VCaP (cell line): Measurements from ENCODE around the gene ZNF608.
A peak's percentile ranks its signal among the peaks of the same experiment; 100 is the strongest.

Experiments
- H3K27ac ChIP-seq: fragments of 450-650 bp; 2 replicates; pipeline ENCODE4 v1.5.1; 2017
- TF ChIP-seq, protein P1 (sequence below): fragments of 450-650 bp; conservative IDR thresholded peaks from 2 replicates; pipeline ENCODE4 v1.5.1; 2017; ENCODE audit warnings: mild to moderate bottlenecking, moderate library complexity

Gene ZNF608

DNA sequence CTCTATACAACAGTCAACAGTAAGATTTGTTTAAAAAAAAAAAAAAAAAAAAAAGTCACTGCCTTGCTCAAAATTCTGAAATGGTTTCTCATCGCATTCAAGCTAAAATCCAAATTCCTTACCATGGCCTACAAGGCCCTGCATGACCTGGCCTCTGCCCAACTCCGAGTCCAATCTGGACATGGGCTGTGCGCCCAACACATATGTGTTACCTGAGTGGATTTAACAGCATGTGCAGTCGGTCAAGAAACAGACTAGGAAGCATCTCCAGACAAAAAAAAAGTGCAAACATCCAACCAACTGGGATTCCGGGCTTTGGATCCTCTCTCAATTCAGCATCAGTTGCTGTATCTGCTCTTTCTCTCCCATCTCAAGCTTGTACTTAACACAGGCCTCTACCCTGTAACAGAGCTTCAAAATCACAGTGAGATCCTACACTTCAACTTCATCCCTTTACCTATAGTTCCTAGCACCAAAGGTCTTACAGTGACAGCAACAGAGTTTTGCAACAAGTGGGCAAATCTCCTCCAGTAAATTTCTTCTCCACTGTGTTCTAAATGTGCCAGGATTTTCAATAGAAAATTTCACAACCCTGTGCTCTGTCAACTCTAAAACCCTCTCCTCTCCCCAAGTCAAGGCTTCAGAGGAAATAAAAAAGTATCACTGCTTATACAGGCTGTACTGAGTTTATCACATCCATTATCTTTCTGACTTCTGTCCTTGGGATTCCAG, 19.6 kb downstream of the ZNF608 start:
- TF ChIP-seq, protein P1, sequence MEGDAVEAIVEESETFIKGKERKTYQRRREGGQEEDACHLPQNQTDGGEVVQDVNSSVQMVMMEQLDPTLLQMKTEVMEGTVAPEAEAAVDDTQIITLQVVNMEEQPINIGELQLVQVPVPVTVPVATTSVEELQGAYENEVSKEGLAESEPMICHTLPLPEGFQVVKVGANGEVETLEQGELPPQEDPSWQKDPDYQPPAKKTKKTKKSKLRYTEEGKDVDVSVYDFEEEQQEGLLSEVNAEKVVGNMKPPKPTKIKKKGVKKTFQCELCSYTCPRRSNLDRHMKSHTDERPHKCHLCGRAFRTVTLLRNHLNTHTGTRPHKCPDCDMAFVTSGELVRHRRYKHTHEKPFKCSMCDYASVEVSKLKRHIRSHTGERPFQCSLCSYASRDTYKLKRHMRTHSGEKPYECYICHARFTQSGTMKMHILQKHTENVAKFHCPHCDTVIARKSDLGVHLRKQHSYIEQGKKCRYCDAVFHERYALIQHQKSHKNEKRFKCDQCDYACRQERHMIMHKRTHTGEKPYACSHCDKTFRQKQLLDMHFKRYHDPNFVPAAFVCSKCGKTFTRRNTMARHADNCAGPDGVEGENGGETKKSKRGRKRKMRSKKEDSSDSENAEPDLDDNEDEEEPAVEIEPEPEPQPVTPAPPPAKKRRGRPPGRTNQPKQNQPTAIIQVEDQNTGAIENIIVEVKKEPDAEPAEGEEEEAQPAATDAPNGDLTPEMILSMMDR = no peak
- H3K27ac ChIP-seq = no peak overlapping the region

DNA sequence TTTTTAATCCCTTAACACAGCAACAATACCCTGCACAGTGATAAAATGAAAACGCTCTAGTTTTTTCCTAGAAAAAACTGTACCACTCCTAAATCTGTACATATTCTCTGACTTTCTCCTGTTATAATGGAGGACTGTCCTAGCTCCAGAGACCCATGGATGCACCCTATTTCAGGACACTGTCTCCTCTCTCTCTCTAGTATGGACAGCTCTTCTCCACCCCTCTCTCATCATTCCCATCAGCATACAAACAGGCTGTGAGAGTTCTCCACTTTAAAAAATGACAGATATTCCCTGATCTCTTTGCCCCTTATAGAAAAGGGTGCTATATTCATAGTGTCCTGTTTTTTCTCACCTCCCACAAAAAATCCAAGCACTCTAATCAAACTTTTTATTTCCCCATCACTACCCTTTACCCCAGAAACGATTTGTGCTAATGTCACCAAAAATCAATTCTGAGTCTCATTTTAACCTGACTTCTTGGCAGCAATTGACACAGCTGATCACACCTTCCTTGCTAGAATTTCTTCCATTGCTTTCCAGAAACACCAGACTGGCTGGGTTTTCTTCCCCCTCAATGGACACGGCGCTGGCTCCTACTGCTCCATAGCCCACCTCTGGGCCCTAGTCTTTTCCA, 20.7 kb downstream of the ZNF608 start:
- TF ChIP-seq, protein P1 = no peak
- H3K27ac ChIP-seq = no peak overlapping the region

DNA sequence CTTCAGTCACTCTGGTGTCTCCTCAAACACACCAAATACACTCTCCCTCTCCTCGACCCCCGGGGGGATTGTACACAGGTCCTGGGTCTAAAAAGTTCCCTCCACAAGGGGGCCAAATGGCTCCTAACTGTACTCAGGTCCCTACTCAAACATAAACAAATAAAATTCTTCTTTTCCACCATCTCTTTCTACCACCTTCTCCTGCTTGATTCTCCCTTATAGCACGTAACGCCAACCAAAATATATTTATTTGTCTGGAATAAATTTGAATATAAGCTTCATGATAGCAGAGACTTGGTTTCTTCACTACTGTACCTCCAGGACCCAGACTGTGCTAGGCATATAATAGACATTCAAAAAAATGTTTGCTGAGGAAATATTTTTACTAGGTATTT, 21.4 kb downstream of the ZNF608 start:
- H3K27ac ChIP-seq = no peak overlapping the region
- TF ChIP-seq, protein P1 = no peak

DNA sequence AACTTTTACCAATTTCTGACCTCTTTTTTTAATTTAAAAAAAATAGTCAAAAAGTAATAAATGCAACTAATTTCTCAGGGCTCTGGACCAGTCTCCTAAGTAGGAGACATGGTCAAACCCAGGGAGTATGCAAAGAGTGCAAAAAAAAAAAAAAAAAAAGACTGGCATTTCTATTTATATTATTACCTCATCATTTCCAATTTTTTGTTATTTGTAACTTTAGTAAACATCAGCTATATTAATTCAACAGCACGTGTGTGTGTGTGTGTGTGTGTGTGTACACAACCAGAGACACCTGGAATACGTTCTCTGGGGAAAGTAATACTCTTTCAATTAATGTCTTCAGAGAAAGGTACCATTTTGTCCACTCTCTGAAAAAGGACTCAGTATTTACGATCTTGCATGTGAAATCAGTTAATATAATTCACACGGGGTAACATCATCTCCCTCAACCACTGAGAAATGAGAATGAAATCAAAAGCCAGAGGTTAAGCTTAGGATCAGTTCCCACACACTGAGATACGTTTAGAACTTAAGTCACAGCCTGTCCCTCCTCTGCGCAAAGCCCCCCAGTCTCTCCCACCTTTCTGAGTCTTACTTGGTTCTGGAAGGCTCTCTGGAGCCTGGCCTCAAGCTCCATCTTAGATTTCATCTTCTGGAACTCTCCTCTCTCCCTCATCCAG, 21.9 kb downstream of the ZNF608 start:
- H3K27ac ChIP-seq = no peak overlapping the region
- TF ChIP-seq, protein P1 = no peak

DNA sequence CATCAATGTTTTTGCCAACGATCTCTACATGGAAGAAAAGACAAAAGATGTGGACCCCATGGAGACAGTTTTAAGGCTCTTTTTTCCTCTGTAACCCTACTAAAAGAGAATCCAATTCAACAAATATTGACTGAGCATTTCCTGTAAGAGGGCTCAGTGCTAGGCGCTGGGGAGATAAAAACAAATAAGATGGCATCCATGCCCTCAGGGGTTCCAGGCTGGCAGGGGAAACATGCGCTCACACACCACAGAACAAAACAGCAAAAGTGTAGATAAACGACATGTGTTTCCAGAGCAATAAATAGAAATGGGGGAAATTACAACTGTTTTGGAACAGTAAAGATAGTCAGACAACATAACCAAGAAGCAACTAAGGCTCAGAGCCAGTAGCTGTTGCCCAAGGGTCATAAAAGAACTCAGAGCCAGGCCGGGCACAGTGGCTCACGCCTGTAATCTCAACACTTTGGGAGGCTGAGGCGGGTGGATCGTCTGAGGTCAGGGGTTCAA, 25.2 kb downstream of the ZNF608 start:
- TF ChIP-seq, protein P1 = no peak
- H3K27ac ChIP-seq = no peak overlapping the region

DNA sequence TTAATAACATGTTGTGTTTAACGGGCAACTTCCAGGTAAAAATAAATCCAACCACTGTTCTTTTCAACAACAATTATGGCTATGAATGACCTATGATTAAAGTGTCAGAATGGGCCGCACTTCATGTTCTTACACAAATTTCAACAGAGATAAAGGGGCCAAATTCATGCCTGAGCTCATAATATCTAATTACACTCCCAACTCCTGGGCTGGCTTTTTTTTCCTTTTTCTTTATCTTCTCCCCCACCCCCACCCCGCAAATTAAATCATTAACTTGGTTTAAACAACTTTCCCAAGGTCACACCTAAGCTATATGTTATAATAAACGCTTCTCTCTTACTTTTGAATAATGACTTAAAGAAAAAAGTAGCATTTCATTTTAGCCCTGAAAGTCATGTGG, 25.8 kb downstream of the ZNF608 start:
- H3K27ac ChIP-seq = no peak overlapping the region
- TF ChIP-seq, protein P1 = no peak

DNA sequence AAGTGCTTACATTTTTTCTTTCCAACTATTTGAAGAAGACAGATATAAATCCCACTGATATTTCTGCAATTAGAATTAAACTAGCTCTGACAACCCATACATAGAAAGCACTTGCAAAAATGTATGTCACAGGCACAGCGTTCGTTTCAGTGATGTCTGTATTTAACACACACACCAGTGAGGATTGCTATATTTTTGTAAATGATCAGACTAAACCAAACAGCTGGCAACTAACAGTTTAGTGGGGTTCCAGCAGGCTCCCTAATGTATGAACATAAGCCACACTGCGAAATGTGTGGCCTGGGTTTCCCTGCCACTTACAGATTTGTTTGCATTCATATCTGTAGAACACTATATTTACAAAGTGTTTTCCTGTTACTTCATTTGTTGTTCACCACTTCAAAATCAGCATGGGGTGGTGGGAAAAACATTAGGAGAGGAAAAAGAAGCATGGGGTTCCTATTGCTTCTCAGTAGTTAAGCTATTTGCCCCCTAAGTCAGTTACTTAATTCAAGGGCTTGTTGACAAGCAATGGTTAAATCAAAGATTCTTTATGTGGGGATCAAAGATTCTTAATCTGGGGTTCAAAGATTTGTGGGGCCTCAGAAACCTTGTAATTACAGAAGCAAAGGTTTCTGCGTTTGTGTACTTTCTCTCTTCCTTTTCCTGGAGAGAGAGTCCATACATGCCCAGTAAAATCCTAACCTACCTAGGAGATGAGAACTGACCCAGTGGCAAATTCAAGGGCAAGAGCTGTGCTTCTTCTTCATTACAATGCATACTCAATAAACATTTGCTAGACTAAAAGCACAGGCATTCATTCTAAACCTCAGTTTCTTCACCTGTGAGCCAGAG, 27.1 kb downstream of the ZNF608 start:
- TF ChIP-seq, protein P1 = no peak
- H3K27ac ChIP-seq = peak overlapping the region; percentile 8
